Calu3 (cell line): ENCODE results near the gene GGNBP2. TPM values are rescaled to one million over a fixed set of nuclear protein-coding genes. Genes with fewer than 3 reads are reported as not detected.

Experiments
- BruUV-seq: library from RNA; stranded (reverse); fragments of 400-500 nt; replicated peaks from 2 replicates; lab custom pipeline; 2021; lab: Mats Ljungman, UMichigan
- CTCF ChIA-PET: fragments of 300-600 bp; sonication (Branson Sonifier 250); formaldehyde crosslinking; loops from one replicate; lab custom pipeline; 2022; ENCODE audit warnings: antibody characterized with exemption; lab: Charles Lee
- DNase-seq: peaks from one replicate; pipeline ENCODE4 v3.0.0; 2022
- H3K27ac Mint-ChIP-seq: one replicate; pipeline ENCODE4 v1.8.0; 2022; ENCODE audit warnings: mixed read lengths; ENCODE audit not compliant: unreplicated experiment
- H3K27me3 Mint-ChIP-seq: one replicate; pipeline ENCODE4 v1.8.0; 2022; ENCODE audit warnings: mixed read lengths; ENCODE audit not compliant: unreplicated experiment
- H3K36me3 Mint-ChIP-seq: one replicate; pipeline ENCODE4 v1.8.0; 2022; ENCODE audit warnings: mild to moderate bottlenecking, moderate library complexity, mixed read lengths; ENCODE audit not compliant: insufficient read depth, unreplicated experiment
- H3K4me1 Mint-ChIP-seq: one replicate; pipeline ENCODE4 v1.8.0; 2022; ENCODE audit warnings: mild to moderate bottlenecking, low read depth, mixed read lengths; ENCODE audit not compliant: unreplicated experiment
- H3K4me3 Mint-ChIP-seq: one replicate; pipeline ENCODE4 v1.8.0; 2022; ENCODE audit warnings: mild to moderate bottlenecking, low read depth, moderate library complexity, mixed read lengths; ENCODE audit not compliant: unreplicated experiment
- H3K9me3 Mint-ChIP-seq: one replicate; pipeline ENCODE4 v1.8.0; 2022; ENCODE audit warnings: low read depth, mixed read lengths; ENCODE audit not compliant: unreplicated experiment
- CTCF ChIP-seq: fragments of 200-600 bp; IDR thresholded peaks from one replicate; pipeline ENCODE4 v1.8.0; 2022; ENCODE audit warnings: antibody characterized with exemption; ENCODE audit not compliant: unreplicated experiment
- intact Hi-C: fragments of 100-400 bp; cut with micrococcal nuclease; formaldehyde crosslinking; loops from one replicate; pipeline ENCODE4 v1.10.0; 2022; ENCODE audit not compliant: unreplicated experiment
- total RNA-seq: library from RNA; stranded (reverse); gene quantifications from 2 replicates; pipeline ENCODE4 v1.2.3, GENCODE V29; 2022

GGNBP2 gene
- total RNA-seq, 1 experiment from 2014 or later = 266 TPM

GRCh38 chr17:36525888-36526287 is 18.8 kb upstream of the GGNBP2 start:
- Mint-ChIP-seq H3K27ac (no peak overlapping the region), H3K4me1 (peaks cover 15% of the 10 kb centered on the region), H3K36me3 (peaks cover 87% of the 10 kb centered on the region), H3K4me3 (no peak overlapping the region), H3K27me3 (no peaks in the 10 kb centered on the region), H3K9me3 (no peaks in the 10 kb centered on the region)
- intact Hi-C loops = no loop called here
- CTCF ChIA-PET = no interaction called here
- BruUV-seq = no TSS peak
- TF ChIP-seq CTCF = no peak
- no peak for DNase-seq

GRCh38 chr17:36527621-36528250 is 17.0 kb upstream of the GGNBP2 start:
- H3K27ac Mint-ChIP-seq = peak overlapping the region; percentile 13
- no peaks in the 10 kb centered on the region for H3K9me3 Mint-ChIP-seq
- DNase-seq = no peak
- intact Hi-C loops = no loop called here
- H3K4me1 Mint-ChIP-seq = peaks cover 22% of the 10 kb centered on the region
- CTCF ChIA-PET = interaction anchor here (0.6 to 1.2 kb wide), 3 partner anchors 18 to 642 kb away, joined by 3 to 7 read pairs (median 3); no protein-coding TSS in a partner anchor
- H3K36me3 Mint-ChIP-seq = peaks cover 82% of the 10 kb centered on the region
- no peak overlapping the region for H3K4me3 Mint-ChIP-seq
- BruUV-seq = no TSS peak
- H3K27me3 Mint-ChIP-seq = no peaks in the 10 kb centered on the region
- no peak for TF ChIP-seq CTCF

GRCh38 chr17:36529121-36529520 is 15.6 kb upstream of the GGNBP2 start:
- no peak for DNase-seq
- TF ChIP-seq CTCF = no peak
- H3K36me3 Mint-ChIP-seq = peaks cover 88% of the 10 kb centered on the region
- intact Hi-C loops = no loop called here
- no peak overlapping the region for H3K4me3 Mint-ChIP-seq
- peaks cover 35% of the 10 kb centered on the region for H3K4me1 Mint-ChIP-seq
- CTCF ChIA-PET = interaction anchor here (0.6 to 1.0 kb wide), 2 partner anchors 63 to 793 kb away, joined by 3 read pairs; no protein-coding TSS in a partner anchor
- no peaks in the 10 kb centered on the region for H3K9me3 Mint-ChIP-seq
- no peak overlapping the region for H3K27ac Mint-ChIP-seq
- no TSS peak for BruUV-seq
- H3K27me3 Mint-ChIP-seq = no peaks in the 10 kb centered on the region

GRCh38 chr17:36532435-36532975 is 12.2 kb upstream of the GGNBP2 start:
- no peak for DNase-seq
- CTCF ChIA-PET = interaction anchor here (0.7 kb wide), 1 partner anchor 13 kb away, joined by 6 read pairs; the partner anchor contains the start of gene GGNBP2
- peak overlapping the region; percentile 2 for H3K4me3 Mint-ChIP-seq
- no peaks in the 10 kb centered on the region for H3K9me3 Mint-ChIP-seq
- TF ChIP-seq CTCF = no peak
- H3K27ac Mint-ChIP-seq = peak overlapping the region; percentile 55
- H3K36me3 Mint-ChIP-seq = peaks cover 90% of the 10 kb centered on the region
- no peaks in the 10 kb centered on the region for H3K27me3 Mint-ChIP-seq
- intact Hi-C loops = no loop called here
- no TSS peak for BruUV-seq
- peaks cover 23% of the 10 kb centered on the region for H3K4me1 Mint-ChIP-seq
